Endothelial cell of umbilical vein (primary cell): ENCODE data around the gene SLC16A4. TPM values are rescaled to one million over a fixed set of nuclear protein-coding genes. Genes with fewer than 3 reads are reported as not detected.

Experiments
- BruUV-seq: library from RNA; stranded (reverse); fragments of 400-500 nt; replicated peaks from 2 replicates; lab custom pipeline; 2021; lab: Mats Ljungman, UMichigan
- CTCF ChIA-PET: fragments of 300-600, 350-600 bp; sonication (Branson Sonifier 250); formaldehyde crosslinking; loops from one replicate; lab custom pipeline; 2021; ENCODE audit warnings: antibody characterized with exemption, inconsistent platforms; lab: Charles Lee
- POLR2A ChIA-PET: fragments of 300-600, 350-600 bp; sonication (Branson Sonifier 250); formaldehyde crosslinking; loops from one replicate; lab custom pipeline; 2021; ENCODE audit warnings: antibody characterized with exemption, inconsistent platforms; lab: Charles Lee
- DNase-seq: peaks from one replicate; pipeline ENCODE4 v3.0.0-alpha.2; 2011; ENCODE audit warnings: low read depth, low spot score
- FAIRE-seq: peaks from 2 replicates; lab custom pipeline; 2011; peaks lifted over from hg19 to GRCh38; lab: Jason Lieb, UNC
- H2AFZ ChIP-seq: 2 replicates; pipeline ENCODE4 v1.6.0; 2012; ENCODE audit warnings: low read depth, low read length, control low read depth, inconsistent platforms
- H3K27ac ChIP-seq: 2 replicates; pipeline ENCODE4 v1.5.1; 2011; ENCODE audit warnings: low read depth, mild to moderate bottlenecking, control low read depth, low read length, moderate library complexity; ENCODE audit not compliant: insufficient read depth
- H3K27me3 ChIP-seq, 2 experiments: 2 replicates each; pipeline versions ENCODE4 v1.6.0 to v1.6.1; 2011; ENCODE audit warnings: low read length in 2 of 2, mixed read lengths in 1 of 2; ENCODE audit not compliant: control insufficient read depth in 2 of 2, insufficient read depth in 2 of 2
- H3K36me3 ChIP-seq, 2 experiments: 2 replicates in 1 of 2; 3 replicates in 1 of 2; pipeline ENCODE4 v1.5.1; 2011; ENCODE audit warnings: low read length in 2 of 2, mild to moderate bottlenecking in 1 of 2, moderate library complexity in 1 of 2; ENCODE audit not compliant: control insufficient read depth in 2 of 2, insufficient read depth in 2 of 2; ENCODE audit errors: extremely low read depth in 1 of 2
- H3K4me1 ChIP-seq: 3 replicates; pipeline ENCODE4 v1.5.1; 2011; ENCODE audit warnings: mild to moderate bottlenecking, low read length; ENCODE audit not compliant: control insufficient read depth, insufficient read depth; ENCODE audit errors: extremely low read depth
- H3K4me2 ChIP-seq: 2 replicates; pipeline ENCODE4 v1.6.1; 2011; ENCODE audit warnings: low read length, control low read depth, mixed read lengths; ENCODE audit not compliant: insufficient read depth
- H3K4me3 ChIP-seq, 3 experiments: fragments of 200-600 bp in 1 of 3; sonication (generic), shearing (Covaris generic) in 1 of 3; replicated peaks in 1 of 3; 2 replicates each; pipeline ENCODE4 v1.5.1; 2011 to 2016; ENCODE audit warnings: control low read depth in 3 of 3, low read length in 3 of 3, mild to moderate bottlenecking in 2 of 3, inconsistent platforms in 1 of 3, low read depth in 1 of 3, moderate library complexity in 1 of 3; ENCODE audit not compliant: insufficient read depth in 1 of 3
- H3K79me2 ChIP-seq: 2 replicates; pipeline ENCODE4 v1.6.0; 2012; ENCODE audit warnings: low read length, inconsistent platforms; ENCODE audit not compliant: control insufficient read depth, insufficient read depth
- H3K9ac ChIP-seq: replicated peaks from 2 replicates; pipeline ENCODE3; 2011; ENCODE audit warnings: low read length, control low read depth; ENCODE audit not compliant: insufficient read depth; ENCODE audit errors: extremely low read depth
- H3K9me1 ChIP-seq: replicated peaks from 3 replicates; pipeline ENCODE4 v1.6.0; 2011; ENCODE audit warnings: mild to moderate bottlenecking, low read length; ENCODE audit not compliant: control insufficient read depth, insufficient read depth; ENCODE audit errors: extremely low read depth
- H3K9me3 ChIP-seq: replicated peaks from 2 replicates; pipeline ENCODE4 v1.5.1; 2012; ENCODE audit warnings: low read length, inconsistent platforms; ENCODE audit not compliant: control insufficient read depth, insufficient read depth
- H4K20me1 ChIP-seq: replicated peaks from 2 replicates; pipeline ENCODE3; 2011; ENCODE audit warnings: mild to moderate bottlenecking, low read length; ENCODE audit not compliant: control insufficient read depth, insufficient read depth; ENCODE audit errors: extremely low read depth
- EZH2 ChIP-seq: IDR thresholded peaks from 2 replicates; pipeline ENCODE4 v1.6.1; 2012; ENCODE audit warnings: borderline replicate concordance, low read depth, mild to moderate bottlenecking, moderate library complexity, low read length, inconsistent platforms; ENCODE audit not compliant: severe bottlenecking
- FOS ChIP-seq: IDR thresholded peaks from 2 replicates; pipeline ENCODE4 v1.6.1; 2011; ENCODE audit warnings: mild to moderate bottlenecking, low read length, moderate library complexity, borderline replicate concordance; ENCODE audit not compliant: insufficient read depth
- GATA2 ChIP-seq: IDR thresholded peaks from 2 replicates; pipeline ENCODE4 v1.7.0; 2011; ENCODE audit warnings: low read depth, mild to moderate bottlenecking, moderate library complexity, mixed read lengths, low read length; ENCODE audit not compliant: insufficient read length, insufficient read depth
- JUN ChIP-seq: IDR thresholded peaks from 2 replicates; pipeline ENCODE4 v1.6.1; 2011; ENCODE audit warnings: borderline replicate concordance, low read depth; ENCODE audit not compliant: insufficient read length, insufficient read depth
- POLR2A ChIP-seq: IDR thresholded peaks from 2 replicates; pipeline ENCODE4 v1.6.1; 2012; ENCODE audit warnings: low read depth, mild to moderate bottlenecking, control low read depth, low read length
- POLR2AphosphoS5 ChIP-seq: IDR thresholded peaks from 2 replicates; pipeline ENCODE4 v1.6.1; 2012; ENCODE audit warnings: low read depth, mild to moderate bottlenecking, control low read depth, low read length, moderate library complexity; ENCODE audit not compliant: insufficient read depth
- dilution Hi-C: fragments of 300-500 bp; cut with MboI; formaldehyde crosslinking; loops from one replicate; pipeline ENCODE4 v1.15.0; 2019; ENCODE audit warnings: low sequenced_read_pairs; ENCODE audit not compliant: extremely low pct_ligation_motif_present
- intact Hi-C: fragments of 100-400 bp; cut with micrococcal nuclease; formaldehyde crosslinking; loops from one replicate; pipeline ENCODE4 v1.10.0; 2022
- polyA plus RNA-seq, 4 experiments: library from polyadenylated mRNA; depleted of rRNA in 3 of 4; stranded (reverse) in 3 of 4; unstranded in 1 of 4; fragments of >200 nt; gene quantifications; 2 replicates each; pipeline versions ENCODE4 v1.2.1 to v1.2.3, GENCODE V29; 2011 to 2012; ENCODE audit warnings: missing spikeins in 1 of 4
- total RNA-seq: library from RNA; stranded (reverse); gene quantifications from 2 replicates; pipeline ENCODE4 v1.2.3, GENCODE V29; 2021
- TF ChIP-seq, protein P1 (sequence below), 2 donors: IDR thresholded peaks; 1 replicate in 1 of 2; 2 replicates in 1 of 2; pipeline ENCODE4 v1.5.1; 2011; ENCODE audit warnings: low read length in 2 of 2, mild to moderate bottlenecking in 2 of 2, moderate library complexity in 2 of 2, control low read depth in 1 of 2, inconsistent platforms in 1 of 2, low read depth in 1 of 2; ENCODE audit not compliant: insufficient read depth in 1 of 2; ENCODE audit errors: extremely low read depth in 1 of 2

The SLC16A4 gene
- total and polyA plus RNA-seq, 2 donors (not counting 3 experiments of a cell fraction or from before 2014, with no cell fraction given): 2.8 to 7.2 TPM

DNA sequence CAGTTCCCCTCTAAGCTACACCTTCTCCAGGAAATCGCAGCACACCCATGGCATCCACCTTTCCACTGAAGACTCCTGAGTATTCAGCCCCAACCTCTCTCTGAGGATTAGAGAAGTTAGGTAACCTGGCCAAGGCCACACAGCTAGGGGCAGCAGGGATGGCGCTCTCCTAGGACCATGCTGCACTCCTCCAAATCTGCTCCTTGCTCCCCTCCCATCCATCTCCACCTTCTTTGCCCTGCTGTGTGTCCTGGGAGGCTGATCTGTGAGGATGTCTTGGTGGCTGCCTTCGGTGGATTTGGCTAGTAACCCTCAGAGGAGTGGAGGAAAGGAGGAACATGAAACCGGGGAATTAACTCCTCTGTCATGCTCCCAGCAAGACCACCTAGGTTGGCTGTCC lies 40.1 kb upstream of the SLC16A4 start:
- Histone ChIP-seq H3K9me1 (no peaks in the 10 kb centered on the region), H3K4me1 (no peaks in the 10 kb centered on the region), H3K79me2 (no peaks in the 10 kb centered on the region), H3K4me3 (no peak overlapping the region), H4K20me1 (no peaks in the 10 kb centered on the region), H2AFZ (no peak overlapping the region), H3K4me2 (no peak overlapping the region), H3K9ac (no peak overlapping the region), H3K27me3 (peaks cover 10 to 12% of the 10 kb centered on the region in 2 experiments), H3K36me3 (no peaks in the 10 kb centered on the region), H3K27ac (no peak overlapping the region), H3K9me3 (no peaks in the 10 kb centered on the region)
- DNase-seq (no peak), FAIRE-seq (no peak)
- dilution Hi-C loops (no loop called here), intact Hi-C loops (no loop called here)
- no peak for TF ChIP-seq POLR2A
- no peak for TF ChIP-seq GATA2
- no peak for TF ChIP-seq EZH2
- no peak for TF ChIP-seq POLR2AphosphoS5
- TF ChIP-seq, protein P1, sequence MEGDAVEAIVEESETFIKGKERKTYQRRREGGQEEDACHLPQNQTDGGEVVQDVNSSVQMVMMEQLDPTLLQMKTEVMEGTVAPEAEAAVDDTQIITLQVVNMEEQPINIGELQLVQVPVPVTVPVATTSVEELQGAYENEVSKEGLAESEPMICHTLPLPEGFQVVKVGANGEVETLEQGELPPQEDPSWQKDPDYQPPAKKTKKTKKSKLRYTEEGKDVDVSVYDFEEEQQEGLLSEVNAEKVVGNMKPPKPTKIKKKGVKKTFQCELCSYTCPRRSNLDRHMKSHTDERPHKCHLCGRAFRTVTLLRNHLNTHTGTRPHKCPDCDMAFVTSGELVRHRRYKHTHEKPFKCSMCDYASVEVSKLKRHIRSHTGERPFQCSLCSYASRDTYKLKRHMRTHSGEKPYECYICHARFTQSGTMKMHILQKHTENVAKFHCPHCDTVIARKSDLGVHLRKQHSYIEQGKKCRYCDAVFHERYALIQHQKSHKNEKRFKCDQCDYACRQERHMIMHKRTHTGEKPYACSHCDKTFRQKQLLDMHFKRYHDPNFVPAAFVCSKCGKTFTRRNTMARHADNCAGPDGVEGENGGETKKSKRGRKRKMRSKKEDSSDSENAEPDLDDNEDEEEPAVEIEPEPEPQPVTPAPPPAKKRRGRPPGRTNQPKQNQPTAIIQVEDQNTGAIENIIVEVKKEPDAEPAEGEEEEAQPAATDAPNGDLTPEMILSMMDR (IDR thresholded peaks at IDR 0.05; ENCODE audit: extremely low read depth in 1 of 2, insufficient read depth in 1 of 2, low read depth in 1 of 2, low read length in 2 of 2): no peak
- TF ChIP-seq FOS: no peak
- no peak for TF ChIP-seq JUN
- POLR2A ChIA-PET: no interaction called here
- CTCF ChIA-PET: interaction anchor here (1.0 to 4.4 kb wide), 5 partner anchors 10 to 234 kb away, joined by 3 to 23 read pairs (median 12); no protein-coding TSS in a partner anchor
- no TSS peak for BruUV-seq
